GM12801 (cell line): ENCODE results near the gene UNC13A.

ENCODE experiments used
- CTCF ChIP-seq: IDR thresholded peaks from one replicate; pipeline ENCODE4 v1.5.1; 2011; ENCODE audit warnings: control low read depth; ENCODE audit not compliant: insufficient read length; ENCODE audit errors: extremely low read depth

UNC13A gene

DNA sequence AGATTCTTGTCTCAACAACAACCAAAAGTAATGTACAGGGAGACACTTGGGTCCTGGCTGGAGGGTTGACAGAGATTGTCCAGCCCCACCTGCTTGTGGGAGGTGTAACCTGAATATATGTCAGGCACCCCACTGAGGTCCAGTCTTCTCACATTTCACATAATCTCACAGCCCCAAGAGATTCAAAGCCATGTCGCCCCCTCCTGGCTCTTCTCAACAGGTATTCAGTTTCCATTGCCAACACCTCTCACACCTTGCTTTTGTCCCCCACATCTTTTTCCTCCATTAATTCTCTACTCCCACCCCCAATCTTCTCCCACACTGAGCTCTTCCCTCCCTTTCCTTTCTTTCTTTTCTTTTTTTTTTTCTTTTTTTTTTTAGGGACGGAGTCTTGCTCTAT lies 11.2 kb downstream of the UNC13A start:
- no peak for TF ChIP-seq CTCF

- TF ChIP-seq CTCF, result no peak
Observed at GRCh38 chr19:17676295-17676694, 11.9 kb downstream of the UNC13A start.

GRCh38 chr19:17673937-17674799 lies 14.0 kb downstream of the UNC13A start:
- no peak for TF ChIP-seq CTCF

DNA sequence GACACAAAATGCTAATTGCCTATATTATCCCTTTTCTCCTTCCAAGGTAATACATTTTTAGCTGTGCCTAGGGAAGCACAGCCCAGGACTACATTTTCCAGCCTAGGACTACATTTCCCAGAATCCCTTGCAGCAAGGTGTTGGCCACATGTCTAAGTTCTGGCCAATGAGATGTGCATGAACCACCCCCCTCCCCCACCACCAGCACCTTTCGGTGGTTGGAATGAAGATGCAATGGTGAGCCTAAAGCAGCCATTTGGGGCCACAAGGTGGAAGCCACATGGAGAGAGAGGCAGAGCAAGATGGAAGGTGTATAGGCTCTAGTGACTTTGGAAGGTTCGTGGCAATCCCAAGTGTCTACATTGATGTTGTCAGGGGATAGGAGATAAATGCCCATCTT lies 16.2 kb downstream of the UNC13A start:
- no peak for TF ChIP-seq CTCF

DNA sequence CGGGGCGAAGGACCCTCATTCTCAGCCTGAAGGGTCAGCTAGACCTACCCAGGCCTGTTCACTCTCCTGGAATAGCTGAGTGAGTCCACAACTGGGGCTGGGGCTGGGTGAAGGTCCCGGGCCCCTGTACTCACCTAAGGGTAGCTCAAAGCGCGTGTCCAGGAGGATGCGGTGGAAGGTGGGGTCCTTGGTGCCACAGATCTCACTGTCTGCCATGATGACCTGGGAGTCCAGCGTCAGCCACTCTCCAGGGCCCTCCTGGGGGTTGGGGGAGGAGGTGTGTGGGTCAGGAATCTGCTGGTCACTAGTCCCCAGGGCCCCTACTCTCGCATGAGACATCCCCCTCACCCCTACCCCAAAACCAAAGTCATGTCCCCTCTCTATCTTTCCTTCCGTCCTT lies 18.7 kb downstream of the UNC13A start:
- no peak for TF ChIP-seq CTCF

- no peak for TF ChIP-seq CTCF
Observed at GRCh38 chr19:17665058-17665457, 23.1 kb downstream of the UNC13A start.

- no peak for TF ChIP-seq CTCF
Observed at GRCh38 chr19:17659996-17660395, 28.2 kb downstream of the UNC13A start.
